ENCODE results near the gene RAB11FIP3. TPM values are rescaled to one million over a fixed set of nuclear protein-coding genes. Genes with fewer than 3 reads are reported as not detected.

The RAB11FIP3 gene
- total RNA-seq, 1 experiment from 2014 or later = 12.8 TPM

DNA sequence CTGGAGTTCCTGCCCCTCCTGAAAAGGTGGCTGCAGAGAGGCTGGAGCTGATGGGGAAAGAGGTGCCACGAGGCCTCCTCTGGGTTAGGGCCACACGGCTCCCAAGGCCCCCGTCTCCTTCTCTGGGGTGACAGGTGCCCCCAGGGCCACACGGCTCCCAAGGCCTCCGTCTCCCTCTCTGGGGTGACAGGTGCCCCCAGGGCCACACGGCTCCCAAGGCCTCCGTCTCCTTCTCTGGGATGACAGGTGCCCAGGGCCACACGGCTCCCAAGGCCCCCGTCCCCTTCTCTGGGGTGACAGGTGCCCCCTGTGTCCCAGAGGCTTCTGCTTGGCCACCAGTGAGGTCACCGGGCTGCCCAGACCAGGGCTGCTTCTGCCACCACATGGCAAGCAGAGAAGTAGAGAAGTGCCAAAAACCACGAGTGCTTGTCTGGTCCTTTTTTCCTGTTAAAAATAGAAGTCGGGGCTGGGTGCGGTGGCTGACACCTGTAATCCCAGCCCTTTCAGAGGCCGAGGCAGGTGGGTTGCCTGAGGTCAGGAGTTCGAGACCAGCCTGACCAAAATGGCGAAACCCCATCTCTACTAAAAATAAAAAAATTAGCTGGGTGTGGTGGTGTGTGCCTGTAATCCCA, 106.2 kb downstream of the RAB11FIP3 start:
- Histone ChIP-seq H3K9me3 (ENCODE audit: control insufficient read depth in 1 of 2, insufficient read depth in 1 of 2, low read depth in 1 of 2, low read length in 2 of 2) (no peaks in the 10 kb centered on the region), H3K9ac (ENCODE audit: low read length) (no peak overlapping the region), H3K27me3 (ENCODE audit: insufficient read depth, low read length) (no peaks in the 10 kb centered on the region), H2AFZ (ENCODE audit: low read depth, low read length, poor library complexity, severe bottlenecking) (no peak overlapping the region), H3K79me2 (ENCODE audit: insufficient read depth, low read length) (peaks cover 80% of the 10 kb centered on the region), H3K9me2 (ENCODE audit: insufficient read depth) (no peaks in the 10 kb centered on the region), H3K4me3 (replicated peaks in 1 of 2; ENCODE audit: low read depth in 1 of 2, low read length in 2 of 2) (no peak overlapping the region), H3K36me3 (ENCODE audit: control insufficient read depth in 1 of 2, insufficient read depth in 2 of 2, low read length in 2 of 2) (peaks cover 0 to 6% of the 10 kb centered on the region in 2 experiments; a peak in 1 of 4 replicates), H4K20me1 (ENCODE audit: insufficient read depth) (no peaks in the 10 kb centered on the region), H3K4me2 (ENCODE audit: low read length) (no peak overlapping the region), H3K27ac (ENCODE audit: low read depth, low read length) (no peak overlapping the region), H3K4me1 (ENCODE audit: control insufficient read depth in 1 of 2, insufficient read depth in 2 of 2, low read length in 2 of 2) (peaks cover 16 to 44% of the 10 kb centered on the region in 2 experiments)
- RAD21 ChIA-PET (ENCODE audit: low non-redundant PET in 1 of 2, low total read pairs in 2 of 2, uncharacterized antibody in 2 of 2, unreplicated experiment in 2 of 2) = no interaction called here
- no peak for TF ChIP-seq SRF (IDR thresholded peaks at IDR 0.05; ENCODE audit: low read depth)
- no peak for TF ChIP-seq ELF1 (IDR thresholded peaks at IDR 0.05; ENCODE audit: borderline replicate concordance, low read depth)
- no peak for TF ChIP-seq RAD21 (IDR thresholded peaks at IDR 0.05; ENCODE audit: low read depth)
- TF ChIP-seq EZH2 (IDR thresholded peaks at IDR 0.05) = no peak
- TF ChIP-seq CTCF (IDR thresholded peaks at IDR 0.05 in 2 of 3, conservative IDR thresholded peaks at IDR 0.05 in 1 of 3; ENCODE audit: borderline replicate concordance in 1 of 3, insufficient read depth in 1 of 3, low read depth in 2 of 3, low read length in 2 of 3) = no peak
- TF ChIP-seq POLR2AphosphoS5 (IDR thresholded peaks at IDR 0.05; ENCODE audit: low read depth, low read length) = no peak
- TF ChIP-seq ZFX (IDR thresholded peaks at IDR 0.05) = no peak
- no peak for TF ChIP-seq ZNF274 (IDR thresholded peaks at IDR 0.05; ENCODE audit: low read depth, low read length)
- no peak for DNase-seq (ENCODE audit: low read depth, low spot score)
- BruUV-seq (replicated peaks) = no TSS peak
- no peak for ATAC-seq
- CTCF ChIA-PET = no interaction called here
- POLR2A ChIA-PET = no interaction called here
- intact Hi-C loops (cut with micrococcal nuclease) = no loop called here
